Tibial nerve (tissue), 4 donors: ENCODE data around the gene CACNG3. TPM values are rescaled to one million over a fixed set of nuclear protein-coding genes. Genes with fewer than 3 reads are reported as not detected.

ENCODE experiments used
- DNase-seq, 2 donors: peaks; one replicate each; pipeline ENCODE4 v3.0.0-alpha.2; 2019; ENCODE audit warnings: low spot score in 2 of 2
- H3K27ac ChIP-seq, 4 donors: fragments of 200-600 bp; sonication (generic) in 3 of 4; one replicate each; pipeline ENCODE4 v1.5.1; 2017 to 2019; ENCODE audit warnings: mild to moderate bottlenecking in 1 of 4
- H3K27me3 ChIP-seq, 2 donors: fragments of 200-600 bp; sonication (generic) in 1 of 2; one replicate each; pipeline versions ENCODE4 v1.5.1 to v1.6.0; 2017 to 2019
- H3K36me3 ChIP-seq, 3 donors: fragments of 200-600 bp; sonication (generic); one replicate each; pipeline ENCODE4 v1.5.1; 2018 to 2019
- H3K4me1 ChIP-seq, 4 donors: fragments of 200-600 bp; sonication (generic) in 3 of 4; one replicate each; pipeline ENCODE4 v1.5.1; 2017 to 2019
- H3K4me3 ChIP-seq, 4 donors: fragments of 200-600 bp; sonication (generic) in 3 of 4; one replicate each; pipeline ENCODE4 v1.5.1; 2017 to 2019; ENCODE audit warnings: mild to moderate bottlenecking in 1 of 4, moderate library complexity in 1 of 4
- H3K9me3 ChIP-seq, 4 donors: fragments of 200-600 bp; sonication (generic) in 3 of 4; one replicate each; pipeline ENCODE4 v1.5.1; 2017 to 2019
- EP300 ChIP-seq, 2 donors: sonication (generic); formaldehyde crosslinking; IDR thresholded peaks; one replicate each; pipeline ENCODE4 v1.6.1; 2017; ENCODE audit warnings: antibody characterized with exemption in 2 of 2, mild to moderate bottlenecking in 1 of 2
- POLR2A ChIP-seq, 2 donors: fragments of 450-650 bp; IDR thresholded peaks; one replicate each; pipeline ENCODE4 v1.6.1; 2017; ENCODE audit warnings: antibody characterized with exemption in 2 of 2, mild to moderate bottlenecking in 2 of 2, moderate library complexity in 2 of 2
- WGBS, 2 donors: methylation state at CpG; one replicate each; pipeline ENCODE4 v1.1.5; 2018; 5-methylcytosine and 5-hydroxymethylcytosine counted together
- total RNA-seq, 4 donors: library from RNA; depleted of rRNA; stranded (reverse); fragments of >200 nt; gene quantifications; one replicate each; pipeline ENCODE4 v1.1.0, GENCODE V29; 2016
- TF ChIP-seq, protein P1 (sequence below), 5 experiments: fragments of 200-600 bp in 3 of 5; fragments of 450-650 bp in 2 of 5; sonication (generic) in 3 of 5; IDR thresholded peaks; one replicate each; pipeline ENCODE4 v1.5.1; 2016 to 2019; ENCODE audit warnings: antibody characterized with exemption in 5 of 5, mild to moderate bottlenecking in 3 of 5, moderate library complexity in 2 of 5

The CACNG3 gene
- total RNA-seq, 4 donors from 2014 or later: not detected

DNA sequence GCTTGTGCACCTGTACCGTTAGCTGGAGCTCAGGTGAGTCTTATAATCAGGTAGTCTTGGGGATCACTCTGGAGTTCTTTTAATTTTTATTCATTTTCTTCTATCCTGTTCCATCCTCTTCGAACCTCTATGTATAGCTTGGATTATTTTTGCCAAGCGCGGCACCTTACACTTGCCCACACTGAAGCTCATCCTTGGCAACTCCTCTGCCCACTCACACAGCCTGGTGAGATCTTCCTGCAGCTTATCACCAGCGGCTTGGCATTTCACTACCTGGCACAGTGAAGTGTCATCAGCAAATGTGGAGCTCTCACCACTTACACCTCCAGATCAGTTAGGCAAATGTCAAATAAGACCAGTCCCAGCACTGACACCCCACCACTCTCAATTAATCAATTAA, 116.7 kb downstream of the CACNG3 start:
- Histone ChIP-seq H3K36me3 (no peaks in the 10 kb centered on the region), H3K27me3 (no peaks in the 10 kb centered on the region), H3K9me3 (peaks cover 0 to 23% (median 0%) of the 10 kb centered on the region in 4 donors), H3K27ac (no peak overlapping the region), H3K4me3 (no peak overlapping the region), H3K4me1 (no peaks in the 10 kb centered on the region)
- no peak for DNase-seq
- 84 to 88% methylated on average over 5 of the region's 5 CpGs for WGBS, 2 donors
- TF ChIP-seq EP300 (IDR thresholded peaks at IDR 0.05) (no peak), POLR2A (IDR thresholded peaks at IDR 0.05) (no peak)
- TF ChIP-seq, protein P1, sequence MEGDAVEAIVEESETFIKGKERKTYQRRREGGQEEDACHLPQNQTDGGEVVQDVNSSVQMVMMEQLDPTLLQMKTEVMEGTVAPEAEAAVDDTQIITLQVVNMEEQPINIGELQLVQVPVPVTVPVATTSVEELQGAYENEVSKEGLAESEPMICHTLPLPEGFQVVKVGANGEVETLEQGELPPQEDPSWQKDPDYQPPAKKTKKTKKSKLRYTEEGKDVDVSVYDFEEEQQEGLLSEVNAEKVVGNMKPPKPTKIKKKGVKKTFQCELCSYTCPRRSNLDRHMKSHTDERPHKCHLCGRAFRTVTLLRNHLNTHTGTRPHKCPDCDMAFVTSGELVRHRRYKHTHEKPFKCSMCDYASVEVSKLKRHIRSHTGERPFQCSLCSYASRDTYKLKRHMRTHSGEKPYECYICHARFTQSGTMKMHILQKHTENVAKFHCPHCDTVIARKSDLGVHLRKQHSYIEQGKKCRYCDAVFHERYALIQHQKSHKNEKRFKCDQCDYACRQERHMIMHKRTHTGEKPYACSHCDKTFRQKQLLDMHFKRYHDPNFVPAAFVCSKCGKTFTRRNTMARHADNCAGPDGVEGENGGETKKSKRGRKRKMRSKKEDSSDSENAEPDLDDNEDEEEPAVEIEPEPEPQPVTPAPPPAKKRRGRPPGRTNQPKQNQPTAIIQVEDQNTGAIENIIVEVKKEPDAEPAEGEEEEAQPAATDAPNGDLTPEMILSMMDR (IDR thresholded peaks at IDR 0.05): no peak

- no peak for DNase-seq
- Histone ChIP-seq H3K27ac (no peak overlapping the region), H3K27me3 (no peaks in the 10 kb centered on the region), H3K4me1 (no peaks in the 10 kb centered on the region), H3K9me3 (peaks cover 0 to 58% (median 3%) of the 10 kb centered on the region in 4 donors), H3K4me3 (no peak overlapping the region), H3K36me3 (no peaks in the 10 kb centered on the region)
- no peak for TF ChIP-seq EP300 (IDR thresholded peaks at IDR 0.05)
- TF ChIP-seq POLR2A (IDR thresholded peaks at IDR 0.05): no peak
- TF ChIP-seq, protein P1 (IDR thresholded peaks at IDR 0.05): no peak
- 16 to 29% methylated on average over 2 of the region's 2 CpGs for WGBS, 2 donors
Observed at GRCh38 chr16:24378999-24379398, 122.9 kb downstream of the CACNG3 start.

DNA sequence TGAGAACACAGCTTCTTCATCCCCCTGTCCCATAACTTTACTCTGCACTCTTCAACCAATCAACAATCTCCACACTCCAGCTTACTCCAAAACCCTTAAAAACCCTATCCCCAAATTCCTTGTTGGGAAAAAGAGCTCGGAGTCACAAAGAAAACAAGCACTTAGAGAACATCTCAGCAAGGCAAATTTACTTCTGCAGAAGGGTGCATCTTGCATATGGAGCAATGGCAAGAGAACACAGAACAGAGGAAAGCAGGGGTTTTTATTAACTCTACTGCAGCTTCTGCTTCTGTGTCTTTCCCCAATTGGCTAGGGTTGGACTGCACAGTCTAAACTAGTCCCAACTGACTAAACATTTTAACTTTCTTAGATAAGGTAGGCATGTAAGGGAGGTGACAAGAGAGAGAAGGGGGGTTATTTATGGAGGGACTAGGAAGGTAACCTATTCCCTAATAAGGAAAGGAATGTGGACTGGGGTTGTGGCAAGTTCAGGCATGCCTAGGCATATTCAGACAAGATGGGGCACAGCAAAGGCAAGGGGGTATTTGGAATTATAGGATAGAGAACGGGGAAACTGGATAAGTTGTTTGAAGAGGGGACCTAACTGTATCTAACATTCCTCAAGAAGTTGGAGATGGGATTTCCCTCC, 125.5 kb downstream of the CACNG3 start:
- H3K9me3 ChIP-seq: peaks cover 0 to 58% (median 3%) of the 10 kb centered on the region in 4 donors
- H3K4me3 ChIP-seq: no peak overlapping the region
- no peaks in the 10 kb centered on the region for H3K27me3 ChIP-seq
- no peaks in the 10 kb centered on the region for H3K36me3 ChIP-seq
- no peak overlapping the region for H3K27ac ChIP-seq
- WGBS, 2 donors: 48 to 50% methylated on average over 2 of the region's 2 CpGs
- H3K4me1 ChIP-seq: no peaks in the 10 kb centered on the region
- no peak for DNase-seq
- TF ChIP-seq POLR2A (IDR thresholded peaks at IDR 0.05): no peak
- TF ChIP-seq EP300 (IDR thresholded peaks at IDR 0.05): no peak
- TF ChIP-seq, protein P1 (IDR thresholded peaks at IDR 0.05): no peak

GRCh38 chr16:24382762-24383407, 126.8 kb downstream of the CACNG3 start:
- no peaks in the 10 kb centered on the region for H3K36me3 ChIP-seq
- no peak overlapping the region for H3K4me3 ChIP-seq
- no peaks in the 10 kb centered on the region for H3K4me1 ChIP-seq
- no peak overlapping the region for H3K27ac ChIP-seq
- WGBS, 2 donors: 12 to 19% methylated on average over 5 of the region's 5 CpGs
- TF ChIP-seq, protein P1 (IDR thresholded peaks at IDR 0.05): no peak
- TF ChIP-seq POLR2A (IDR thresholded peaks at IDR 0.05): no peak
- TF ChIP-seq EP300 (IDR thresholded peaks at IDR 0.05): no peak
- no peak for DNase-seq
- H3K27me3 ChIP-seq: no peaks in the 10 kb centered on the region
- H3K9me3 ChIP-seq: peaks cover 0 to 58% (median 3%) of the 10 kb centered on the region in 4 donors

DNA sequence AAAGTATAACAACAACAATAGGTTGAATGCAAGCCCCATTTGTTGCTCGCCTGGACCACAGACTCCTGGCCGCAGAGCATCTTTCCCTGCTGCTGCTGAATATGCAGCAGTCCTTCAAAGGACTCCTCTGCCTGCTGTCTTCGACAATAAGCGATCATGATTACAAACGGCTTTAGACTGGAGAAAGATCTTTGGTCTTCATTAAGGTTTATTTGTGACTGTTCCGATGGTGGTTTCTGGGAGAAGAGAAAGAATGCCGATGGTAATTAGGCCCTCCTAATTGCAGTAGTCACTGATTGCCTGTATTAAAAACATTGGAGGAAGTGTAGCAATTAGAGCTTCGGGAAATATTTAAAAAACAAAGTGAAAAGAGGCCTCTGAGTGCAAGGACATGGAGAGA, 138.2 kb downstream of the CACNG3 start:
- Histone ChIP-seq H3K36me3 (no peaks in the 10 kb centered on the region), H3K4me3 (no peak overlapping the region), H3K27me3 (no peaks in the 10 kb centered on the region), H3K27ac (no peak overlapping the region), H3K4me1 (no peaks in the 10 kb centered on the region), H3K9me3 (peaks cover 0 to 8% (median 0%) of the 10 kb centered on the region in 4 donors)
- TF ChIP-seq EP300 (IDR thresholded peaks at IDR 0.05) (no peak), POLR2A (IDR thresholded peaks at IDR 0.05) (no peak)
- TF ChIP-seq, protein P1 (IDR thresholded peaks at IDR 0.05): no peak
- 34 to 39% methylated on average over 8 of the region's 8 CpGs for WGBS, 2 donors
- no peak for DNase-seq
